Right lobe of liver (tissue), 4 donors: Measurements from ENCODE around the gene DNER.

ENCODE experiments used
- POLR2A ChIP-seq: fragments of 450-650 bp; IDR thresholded peaks from one replicate; pipeline ENCODE4 v1.6.1; 2017; ENCODE audit warnings: antibody characterized with exemption, mild to moderate bottlenecking
- TF ChIP-seq, protein P1 (sequence below), 4 donors: fragments of 200-600 bp in 3 of 4; fragments of 450-650 bp in 1 of 4; IDR thresholded peaks; one replicate each; pipeline versions ENCODE4 v1.5.1 to v1.8.0; 2016 to 2022; ENCODE audit warnings: antibody characterized with exemption in 4 of 4, mild to moderate bottlenecking in 2 of 4
- donor health status: DM: no; HTN: no; CAD: no.
- donor health status: DM: no; HTN: no; CAD: no.
- donor health status: DM: no; HTN: yes; CAD: no.

DNA sequence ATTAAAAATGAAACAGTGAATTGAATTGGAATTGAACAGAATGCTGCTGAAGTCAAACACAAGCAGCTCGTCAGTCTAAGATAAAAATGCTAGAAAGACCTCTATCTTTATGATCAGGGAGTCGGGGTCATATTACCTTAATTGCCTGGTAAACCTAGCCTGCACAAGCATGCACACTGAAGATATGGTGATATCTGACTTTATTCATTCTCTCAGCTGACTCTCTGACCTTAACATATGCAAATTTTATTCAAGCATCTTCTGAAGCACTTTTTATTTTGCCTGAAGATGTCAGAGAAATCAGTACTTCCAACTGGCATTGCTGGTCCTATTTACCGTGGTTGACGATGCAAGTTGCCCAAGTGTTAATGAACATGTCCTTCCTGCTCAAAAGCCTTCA is 56.4 kb downstream of the DNER start:
- TF ChIP-seq POLR2A: no peak
- TF ChIP-seq, protein P1, sequence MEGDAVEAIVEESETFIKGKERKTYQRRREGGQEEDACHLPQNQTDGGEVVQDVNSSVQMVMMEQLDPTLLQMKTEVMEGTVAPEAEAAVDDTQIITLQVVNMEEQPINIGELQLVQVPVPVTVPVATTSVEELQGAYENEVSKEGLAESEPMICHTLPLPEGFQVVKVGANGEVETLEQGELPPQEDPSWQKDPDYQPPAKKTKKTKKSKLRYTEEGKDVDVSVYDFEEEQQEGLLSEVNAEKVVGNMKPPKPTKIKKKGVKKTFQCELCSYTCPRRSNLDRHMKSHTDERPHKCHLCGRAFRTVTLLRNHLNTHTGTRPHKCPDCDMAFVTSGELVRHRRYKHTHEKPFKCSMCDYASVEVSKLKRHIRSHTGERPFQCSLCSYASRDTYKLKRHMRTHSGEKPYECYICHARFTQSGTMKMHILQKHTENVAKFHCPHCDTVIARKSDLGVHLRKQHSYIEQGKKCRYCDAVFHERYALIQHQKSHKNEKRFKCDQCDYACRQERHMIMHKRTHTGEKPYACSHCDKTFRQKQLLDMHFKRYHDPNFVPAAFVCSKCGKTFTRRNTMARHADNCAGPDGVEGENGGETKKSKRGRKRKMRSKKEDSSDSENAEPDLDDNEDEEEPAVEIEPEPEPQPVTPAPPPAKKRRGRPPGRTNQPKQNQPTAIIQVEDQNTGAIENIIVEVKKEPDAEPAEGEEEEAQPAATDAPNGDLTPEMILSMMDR (IDR thresholded peaks at IDR 0.05): no peak
